GM19438 (cell line): ENCODE results near the gene GLMP.
A peak's percentile ranks its signal among the peaks of the same experiment; 100 is the strongest.
"Not testable (repeated sequence)": the region's sequence is repeated elsewhere in the genome, so short reads cannot be mapped to it uniquely, and the experiment has no call there.

Source experiments
- ATAC-seq: cut with Tn5 transposase; IDR thresholded peaks from one replicate; pipeline ENCODE4 v1.9.1; 2021; ENCODE audit warnings: low read depth; ENCODE audit not compliant: unreplicated experiment

GLMP gene, protein sequence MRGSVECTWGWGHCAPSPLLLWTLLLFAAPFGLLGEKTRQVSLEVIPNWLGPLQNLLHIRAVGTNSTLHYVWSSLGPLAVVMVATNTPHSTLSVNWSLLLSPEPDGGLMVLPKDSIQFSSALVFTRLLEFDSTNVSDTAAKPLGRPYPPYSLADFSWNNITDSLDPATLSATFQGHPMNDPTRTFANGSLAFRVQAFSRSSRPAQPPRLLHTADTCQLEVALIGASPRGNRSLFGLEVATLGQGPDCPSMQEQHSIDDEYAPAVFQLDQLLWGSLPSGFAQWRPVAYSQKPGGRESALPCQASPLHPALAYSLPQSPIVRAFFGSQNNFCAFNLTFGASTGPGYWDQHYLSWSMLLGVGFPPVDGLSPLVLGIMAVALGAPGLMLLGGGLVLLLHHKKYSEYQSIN

GRCh38 chr1:156295391-156295947, at the start of gene GLMP:
TSS of gene GLMP (minus strand) at chr1:156295679. CDS start at chr1:156295645, 34 bp downstream.
- ATAC-seq, result no peak

DNA sequence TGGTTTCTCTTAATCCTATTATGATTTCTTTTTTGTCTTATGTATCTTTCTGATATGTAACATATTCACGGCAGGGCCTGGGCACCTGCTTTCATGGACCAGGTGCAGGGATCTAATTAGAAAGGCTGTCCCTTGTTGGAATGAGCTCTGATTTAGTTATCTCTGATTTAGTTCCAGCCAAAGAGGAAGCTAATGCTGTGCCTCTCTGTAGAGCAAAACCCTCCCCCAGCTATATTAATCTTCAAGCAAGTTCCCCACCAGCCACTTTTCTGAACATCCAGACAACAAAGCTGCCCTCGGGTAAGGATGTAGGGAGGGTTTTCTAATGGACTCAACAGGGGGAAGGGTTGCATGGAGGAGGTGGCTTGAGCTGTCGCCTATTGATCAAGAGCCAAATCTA, 48.9 kb upstream of the GLMP start:
- no peak for ATAC-seq

DNA sequence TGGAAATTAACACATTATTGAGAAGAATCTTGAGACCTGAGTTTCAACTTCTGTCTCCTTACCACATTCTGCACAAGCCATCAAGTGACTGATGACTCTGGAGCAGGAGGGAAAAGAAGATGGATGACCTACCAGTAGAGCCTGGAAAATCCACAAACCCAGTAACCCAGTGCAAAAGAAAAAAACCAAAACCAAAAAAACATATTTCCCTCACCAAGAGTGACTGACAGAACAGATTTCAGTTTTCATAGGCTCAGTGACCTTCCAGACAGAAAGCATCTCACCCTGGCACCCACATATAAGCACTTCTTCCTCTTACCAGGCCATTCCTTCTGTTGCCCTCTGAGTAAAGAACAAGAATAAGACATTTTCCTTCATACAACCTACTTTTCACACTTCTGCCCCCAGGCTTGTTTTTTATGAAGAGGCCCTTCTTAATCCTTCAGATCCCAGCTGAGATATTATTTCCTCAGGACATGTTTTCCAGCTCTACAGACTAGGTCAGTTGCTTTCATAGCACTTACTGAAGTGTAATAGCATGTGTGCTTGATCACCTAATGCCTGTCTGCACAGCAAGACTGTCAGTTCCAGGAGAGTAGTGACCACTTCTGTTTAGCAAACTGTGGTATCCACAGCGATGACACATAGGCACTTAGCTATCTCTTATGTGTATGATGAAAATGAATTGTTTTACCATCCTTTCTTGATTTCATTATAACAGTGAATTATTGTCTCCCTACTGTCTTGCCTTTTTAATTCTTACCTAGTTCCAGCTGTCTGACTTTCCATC, 46.9 kb upstream of the GLMP start:
- no peak for ATAC-seq

DNA sequence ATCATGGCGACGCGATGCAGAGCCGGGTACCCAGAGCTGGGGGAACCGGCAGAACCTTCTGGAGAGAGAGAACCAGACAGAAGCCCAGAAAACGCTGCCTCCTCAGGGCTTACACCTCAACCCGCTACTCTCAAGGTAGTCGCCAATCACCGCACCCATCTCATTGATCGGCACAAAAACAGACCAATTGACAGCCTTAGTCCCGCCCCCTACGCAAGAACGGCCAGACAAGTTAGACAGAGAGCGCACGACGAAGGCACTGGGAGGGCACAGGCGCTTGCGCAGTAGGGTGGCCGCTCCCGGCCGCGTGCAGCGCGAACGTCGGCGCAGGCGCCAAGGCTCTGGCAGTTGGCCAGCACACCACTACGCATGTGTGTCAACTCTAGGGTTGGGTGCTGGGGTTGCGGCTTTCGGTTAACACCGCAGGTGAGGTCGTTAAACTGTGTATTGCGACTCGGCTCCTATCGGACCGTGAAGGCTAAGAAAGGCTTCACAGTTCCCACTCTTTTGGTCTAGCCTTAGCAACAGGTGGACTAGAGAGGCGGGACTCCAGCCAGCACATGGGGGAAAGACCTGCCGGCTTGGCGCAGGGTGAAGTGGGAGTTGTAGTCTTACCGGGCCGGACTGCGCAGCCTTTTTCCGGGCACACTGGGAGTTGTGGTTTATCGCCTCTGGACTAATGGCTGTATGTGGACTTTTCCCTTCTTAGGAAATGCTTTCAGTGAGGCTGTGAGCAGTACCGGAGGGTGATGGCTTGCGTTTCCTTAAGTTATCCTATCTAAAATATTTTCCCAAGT, 42.9 kb upstream of the GLMP start, which contains the start of the genes CCT3 and TSACC:
Gene CCT3 (minus strand): TSS at position 113 of the 797 bp plus-strand sequence. CDS start 108 bp downstream, at position 5.
Gene TSACC (plus strand): TSS at position 347 of the 797 bp plus-strand sequence. CDS start 1,232 bp downstream, outside the sequence.
- ATAC-seq, result peak; percentile 88

GRCh38 chr1:156337888-156338179, 42.4 kb upstream of the GLMP start:
- no peak for ATAC-seq

GRCh38 chr1:156337052-156337887, 41.8 kb upstream of the GLMP start:
- no peak for ATAC-seq

DNA sequence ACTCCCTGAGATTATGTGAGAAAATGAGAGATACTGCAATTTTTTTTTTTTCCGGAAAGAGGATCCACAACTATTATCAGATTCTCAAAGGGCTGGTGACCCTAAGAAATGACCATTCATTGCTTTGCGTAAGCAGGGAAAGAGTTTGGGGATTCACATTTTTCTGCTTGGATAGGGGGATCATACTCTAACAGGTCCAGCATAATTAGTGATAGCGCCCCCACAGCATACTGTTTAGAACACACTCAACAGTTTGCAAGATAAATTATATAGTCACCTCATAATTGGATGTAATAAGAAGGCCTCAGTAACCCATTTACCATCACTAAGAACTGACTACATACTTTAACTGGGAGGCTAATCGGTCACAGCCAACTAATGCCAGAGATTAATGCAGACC, 40.8 kb upstream of the GLMP start:
- no peak for ATAC-seq

- not testable (repeated sequence) for ATAC-seq
Measured at GRCh38 chr1:156323179-156323578, 27.7 kb upstream of the GLMP start.

GRCh38 chr1:156320560-156320959, 25.1 kb upstream of the GLMP start:
- no peak for ATAC-seq

- ATAC-seq, result no peak
Measured at GRCh38 chr1:156319664-156320063, 24.2 kb upstream of the GLMP start.

- ATAC-seq, result no peak
Measured at GRCh38 chr1:156316909-156317308, 21.4 kb upstream of the GLMP start.

DNA sequence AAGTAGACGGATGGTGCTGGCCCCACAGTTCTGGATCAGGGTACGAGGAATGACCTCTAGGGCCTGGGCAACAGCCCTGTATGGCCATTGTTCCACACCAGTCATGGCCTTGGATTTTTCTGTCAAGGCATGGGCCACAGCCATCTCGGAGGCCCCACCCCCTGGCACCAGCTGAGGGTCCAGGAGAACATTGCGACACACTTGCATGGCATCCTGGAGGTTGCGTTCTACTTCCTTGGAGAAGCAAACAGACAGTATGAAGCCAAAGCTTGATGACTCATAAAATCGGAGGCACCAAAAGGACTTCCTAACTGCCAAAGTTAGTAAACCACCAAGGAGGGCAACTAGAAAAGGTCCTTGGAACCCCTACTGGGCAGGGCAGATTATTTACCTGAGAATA, 15.5 kb upstream of the GLMP start:
- ATAC-seq, result no peak

DNA sequence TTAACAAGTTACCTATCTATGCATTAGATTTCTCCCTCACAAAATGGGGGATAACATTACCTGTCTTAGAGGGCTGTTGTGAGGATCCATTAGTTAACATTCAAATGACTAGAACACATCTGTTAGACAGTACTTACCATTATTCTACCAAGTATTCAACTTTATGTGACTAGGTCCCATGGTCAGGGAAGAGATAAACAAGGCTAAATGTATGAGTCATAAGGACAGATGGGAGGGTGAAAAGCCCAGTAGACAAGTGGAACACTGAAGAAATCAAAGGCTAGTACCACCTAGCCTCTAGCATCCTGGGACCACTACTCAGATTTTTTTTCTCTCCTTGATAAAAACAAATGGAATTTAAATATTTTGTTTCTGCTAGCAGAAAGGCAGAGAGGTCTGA, 12.6 kb upstream of the GLMP start:
- ATAC-seq, result no peak

GRCh38 chr1:156305215-156305614, 9.7 kb upstream of the GLMP start:
- ATAC-seq, result no peak

DNA sequence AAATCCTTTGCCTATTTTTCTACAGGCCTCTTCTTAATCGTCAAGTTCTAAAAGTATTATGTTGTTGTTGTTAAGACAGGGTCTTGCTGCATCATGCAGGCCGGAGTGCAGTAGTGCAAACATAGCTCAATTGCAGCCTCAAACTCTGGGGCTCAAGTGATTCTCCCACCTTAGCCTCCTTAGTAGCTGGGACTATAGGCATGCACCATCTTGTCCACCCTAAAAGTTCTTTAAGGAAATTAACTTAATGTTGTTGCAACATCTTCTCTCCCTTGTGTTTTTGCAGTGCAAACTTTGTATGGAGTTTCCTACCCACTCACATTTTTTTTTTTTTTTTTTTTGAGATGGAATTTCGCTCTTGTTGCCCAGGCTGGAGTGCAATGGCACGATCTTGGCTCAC, 7.8 kb upstream of the GLMP start:
- no peak for ATAC-seq

DNA sequence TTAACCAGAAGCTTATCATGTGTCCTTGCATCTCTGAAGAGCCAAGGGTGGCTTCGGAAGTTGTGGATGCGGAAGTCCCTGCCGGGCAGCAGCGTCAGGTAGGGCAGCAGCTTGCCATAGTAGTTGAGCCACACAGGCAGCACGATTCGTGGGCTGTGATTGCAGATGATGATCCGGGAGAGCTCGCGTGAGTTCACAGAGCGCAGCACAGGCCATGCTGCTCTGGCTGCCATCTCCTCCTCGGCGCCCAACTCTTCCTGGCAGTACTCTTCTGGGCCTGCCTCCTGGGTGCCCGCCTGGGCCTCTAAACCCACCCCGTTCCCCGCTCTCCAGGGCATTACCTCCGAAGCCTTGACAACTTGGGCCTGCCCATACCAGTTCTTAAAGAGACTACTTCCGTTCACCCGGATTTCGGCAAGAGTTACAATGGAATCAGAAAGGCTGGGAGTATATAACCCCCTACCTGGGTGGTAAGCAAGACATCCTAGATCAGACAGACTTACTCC, 3.4 kb upstream of the GLMP start, which contains the start of gene VHLL:
Gene VHLL (minus strand): TSS at position 456 of the 506 bp plus-strand sequence. CDS start 118 bp downstream, at position 338.
- no peak for ATAC-seq

DNA sequence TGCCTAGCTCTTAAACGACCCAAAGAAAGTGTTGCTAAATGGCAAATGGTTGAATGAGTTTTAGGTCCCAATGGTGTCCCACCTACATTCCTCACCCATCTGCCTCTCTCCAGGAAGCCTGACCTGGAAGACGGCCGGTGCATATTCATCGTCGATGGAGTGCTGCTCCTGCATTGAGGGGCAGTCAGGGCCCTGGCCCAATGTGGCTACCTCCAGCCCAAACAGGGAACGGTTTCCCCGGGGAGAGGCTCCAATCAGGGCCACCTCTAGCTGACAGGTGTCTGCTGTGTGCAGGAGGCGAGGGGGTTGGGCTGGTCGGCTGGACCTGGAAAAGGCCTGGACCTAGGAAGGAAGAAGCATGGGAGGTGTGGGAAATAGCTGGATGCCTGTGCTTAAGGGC, 1.6 kb downstream of the GLMP start:
- ATAC-seq, result no peak

DNA sequence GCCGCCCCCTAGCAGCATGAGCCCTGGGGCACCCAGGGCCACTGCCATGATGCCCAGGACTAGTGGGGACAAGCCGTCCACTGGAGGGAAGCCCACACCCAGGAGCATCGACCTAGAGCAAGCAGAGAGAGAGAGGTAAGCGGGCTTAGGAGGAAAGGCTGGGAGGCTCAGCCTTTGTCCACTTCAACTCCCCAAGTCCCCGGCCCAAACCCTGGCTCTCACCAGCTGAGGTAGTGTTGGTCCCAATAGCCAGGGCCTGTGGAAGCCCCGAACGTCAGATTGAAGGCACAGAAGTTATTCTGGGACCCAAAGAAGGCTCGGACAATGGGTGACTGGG, 2.4 kb downstream of the GLMP start:
- no peak for ATAC-seq

DNA sequence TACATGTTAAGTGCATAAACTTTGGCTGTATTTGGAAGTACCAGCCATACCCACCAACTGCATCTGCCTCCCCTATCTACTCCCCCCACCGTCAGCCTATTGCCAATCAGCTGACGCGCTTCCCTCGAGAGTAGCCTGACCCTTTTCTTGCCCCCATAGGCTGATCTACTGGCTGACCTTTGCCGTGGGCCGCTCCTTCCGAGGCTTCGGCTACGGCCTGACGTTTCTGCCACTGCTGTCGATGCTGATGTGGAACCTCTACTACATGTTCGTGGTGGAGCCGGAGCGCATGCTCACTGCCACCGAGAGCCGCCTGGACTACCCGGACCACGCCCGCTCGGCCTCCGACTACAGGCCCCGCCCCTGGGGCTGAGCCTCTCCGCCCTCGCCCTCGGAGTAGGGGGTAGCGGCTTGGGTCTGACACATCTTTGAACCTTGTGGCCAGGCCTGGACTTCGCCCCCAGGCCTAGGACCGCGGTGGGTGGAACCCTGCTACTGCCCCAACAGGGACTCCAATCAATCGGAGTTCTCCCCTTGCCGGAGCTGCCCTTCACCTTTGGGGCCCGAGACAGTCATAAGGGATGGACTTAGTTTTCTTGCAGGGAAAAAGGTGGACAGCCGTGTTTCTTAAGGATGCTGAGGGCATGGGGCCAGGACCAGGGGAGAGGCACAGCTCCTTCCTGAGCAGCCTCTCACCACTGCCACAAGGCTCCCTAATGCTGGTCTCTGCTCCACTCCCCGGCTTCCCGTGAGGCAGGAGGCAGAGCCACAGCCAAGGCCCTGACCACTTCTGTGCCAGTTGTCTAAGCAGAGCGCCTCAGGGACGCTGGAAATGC, 4.0 kb downstream of the GLMP start:
- ATAC-seq, result no peak
